Cardiac fibroblast (primary cell): ENCODE data around the gene LRMDA.

Experiments used
- DNase-seq, 2 donors: peaks; one replicate each; pipeline versions ENCODE4 v3.0.0 to v3.0.0-alpha.2; 2010; ENCODE audit warnings: low read depth in 2 of 2
- H3K4me3 ChIP-seq, 2 donors: replicated peaks in 1 of 2; 1 replicate in 1 of 2; 2 replicates in 1 of 2; pipeline ENCODE4 v1.5.1; 2011; ENCODE audit warnings: low read depth in 2 of 2, low read length in 2 of 2, mild to moderate bottlenecking in 2 of 2, moderate library complexity in 1 of 2
- CTCF ChIP-seq: IDR thresholded peaks from one replicate; pipeline ENCODE4 v1.5.1; 2011; ENCODE audit warnings: low read depth, mild to moderate bottlenecking, low read length, inconsistent platforms

LRMDA gene

GRCh38 chr10:75640803-75641202 is 209.4 kb downstream of the LRMDA start:
- DNase-seq: no peak
- TF ChIP-seq CTCF: no peak
- H3K4me3 ChIP-seq: no peak overlapping the region

DNA sequence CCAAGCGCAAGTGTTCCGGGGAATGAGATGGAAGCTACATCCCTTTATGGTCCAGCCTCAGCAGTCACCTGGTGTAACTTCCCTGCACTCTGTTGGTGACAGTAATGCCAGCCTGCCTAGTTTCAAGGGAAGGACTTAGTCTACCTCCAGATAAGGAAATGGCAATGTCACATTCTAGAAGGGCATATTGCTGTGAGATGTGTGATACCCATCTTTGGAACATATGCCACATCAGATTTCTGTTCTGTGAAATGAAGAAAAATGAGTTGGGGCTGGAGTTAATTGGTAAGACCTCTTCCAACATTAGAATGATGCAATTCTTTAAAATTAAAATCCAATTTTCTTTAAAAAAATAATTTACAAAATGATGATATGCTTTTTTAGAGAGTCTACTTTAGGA is 212.0 kb downstream of the LRMDA start:
- DNase-seq: no peak
- TF ChIP-seq CTCF: no peak
- no peak overlapping the region for H3K4me3 ChIP-seq

- TF ChIP-seq CTCF: no peak
- H3K4me3 ChIP-seq: no peak overlapping the region
- no peak for DNase-seq
Measured at GRCh38 chr10:75643944-75644692, 212.7 kb downstream of the LRMDA start.

GRCh38 chr10:75645704-75646103 is 214.3 kb downstream of the LRMDA start:
- no peak for TF ChIP-seq CTCF
- no peak for DNase-seq
- H3K4me3 ChIP-seq: no peak overlapping the region

DNA sequence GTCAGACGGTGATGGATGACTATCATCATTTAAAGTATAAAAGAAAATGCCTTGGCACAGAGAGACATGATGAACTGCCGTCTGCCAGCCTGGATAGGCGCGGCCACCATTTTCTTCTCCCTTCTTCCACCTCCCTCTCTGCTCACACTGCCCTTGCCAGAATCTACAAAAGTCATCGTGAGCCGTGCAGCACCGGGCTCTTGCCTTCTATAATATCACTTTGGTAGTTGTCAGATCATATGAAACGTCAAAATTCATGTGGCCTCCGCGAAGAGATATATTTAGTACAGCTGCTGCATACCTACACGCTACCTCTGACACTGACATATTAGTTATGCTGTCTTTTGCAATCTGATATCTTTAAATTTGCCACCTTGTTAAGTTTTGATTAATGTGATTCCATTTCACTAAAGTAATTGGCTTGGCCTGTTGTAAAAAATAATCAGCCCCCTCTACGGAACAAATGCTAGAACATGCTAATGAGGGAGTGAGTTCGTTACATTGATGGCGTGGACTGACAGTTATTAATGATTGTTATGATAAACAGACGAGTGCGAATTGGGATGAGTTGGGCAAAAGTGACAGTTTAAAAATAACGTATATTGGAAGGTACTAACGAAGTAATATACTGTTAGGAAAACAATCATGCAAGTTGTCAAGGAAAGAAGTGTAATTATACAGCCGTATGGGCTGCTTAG is 214.9 kb downstream of the LRMDA start:
- DNase-seq: no peak
- TF ChIP-seq CTCF: no peak
- no peak overlapping the region for H3K4me3 ChIP-seq

DNA sequence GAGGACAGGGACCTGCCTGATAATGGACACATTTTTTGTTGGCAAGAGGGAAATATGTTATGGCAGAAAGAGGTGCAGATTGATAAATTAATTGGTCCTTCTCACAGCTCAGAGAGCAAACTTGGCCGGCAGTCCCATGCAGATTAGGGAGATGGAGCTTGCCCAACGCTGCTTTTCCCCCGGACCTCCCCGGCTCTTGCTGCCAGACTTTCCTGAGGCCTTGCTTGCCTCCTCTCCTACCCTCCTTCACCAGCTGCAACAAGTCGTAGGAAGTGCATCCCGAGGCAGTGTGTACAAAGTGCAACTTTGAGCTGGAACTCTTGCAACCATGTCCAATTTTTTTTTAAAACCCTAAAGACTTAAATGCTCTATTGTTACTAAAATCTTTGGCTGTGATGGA is 215.5 kb downstream of the LRMDA start:
- H3K4me3 ChIP-seq: no peak overlapping the region
- peak in 1 of 2 donors; percentile 57 for DNase-seq
- no peak for TF ChIP-seq CTCF

- no peak for TF ChIP-seq CTCF
Measured at GRCh38 chr10:75647675-75648074, 216.3 kb downstream of the LRMDA start.

More at GRCh38 chr10:75647675-75648074, 216.3 kb downstream of the LRMDA start:
- DNase-seq: no peak
- H3K4me3 ChIP-seq: no peak overlapping the region
